ENCODE data around the gene HTR3C. TPM values are rescaled to one million over a fixed set of nuclear protein-coding genes. Genes with fewer than 3 reads are reported as not detected.
"Not testable (repeated sequence)": the region's sequence is repeated elsewhere in the genome, so short reads cannot be mapped to it uniquely, and the experiment has no call there.

Gene HTR3C
- total RNA-seq, 1 donor from 2014 or later = not detected

GRCh38 chr3:184017672-184018423, 35.0 kb upstream of the HTR3C start, which contains the start of gene ABCC5:
ABCC5 (minus strand) TSS chr3:184017884; CDS start chr3:184014392, 3,492 bp downstream.
- TF ChIP-seq CTCF (conservative IDR thresholded peaks at IDR 0.05) = peak; percentile 73
- H3K9me3 Mint-ChIP-seq = no peaks in the 10 kb centered on the region
- DNase-seq (ENCODE audit: extremely low spot score, unreplicated experiment) = peak; percentile 92
- peaks cover 7% of the 10 kb centered on the region for H3K36me3 Mint-ChIP-seq
- peak within 1 kb of the TSS; percentile 96 for H3K27ac Mint-ChIP-seq
- H3K27me3 Mint-ChIP-seq = peaks cover 11% of the 10 kb centered on the region
- peaks cover 28% of the 10 kb centered on the region for H3K4me1 Mint-ChIP-seq (ENCODE audit: unreplicated experiment)
- peak within 1 kb of the TSS; percentile 100 for H3K4me3 Mint-ChIP-seq

- Mint-ChIP-seq H3K9me3 (no peaks in the 10 kb centered on the region), H3K27ac (peak overlapping the region; percentile 96), H3K27me3 (peaks cover 13% of the 10 kb centered on the region), H3K36me3 (peaks cover 5% of the 10 kb centered on the region), H3K4me1 (ENCODE audit: unreplicated experiment) (peaks cover 28% of the 10 kb centered on the region), H3K4me3 (peak overlapping the region; percentile 100)
- TF ChIP-seq CTCF (conservative IDR thresholded peaks at IDR 0.05) = no peak
- DNase-seq (ENCODE audit: extremely low spot score, unreplicated experiment) = no peak
Observed at GRCh38 chr3:184018424-184018973, 34.3 kb upstream of the HTR3C start.

GRCh38 chr3:184022323-184022722, 30.5 kb upstream of the HTR3C start:
- peaks cover 13% of the 10 kb centered on the region for H3K27me3 Mint-ChIP-seq
- no peaks in the 10 kb centered on the region for H3K36me3 Mint-ChIP-seq
- no peak for DNase-seq (ENCODE audit: extremely low spot score, unreplicated experiment)
- H3K4me3 Mint-ChIP-seq = no peak overlapping the region
- no peak for TF ChIP-seq CTCF (conservative IDR thresholded peaks at IDR 0.05)
- no peaks in the 10 kb centered on the region for H3K9me3 Mint-ChIP-seq
- peaks cover 6% of the 10 kb centered on the region for H3K4me1 Mint-ChIP-seq (ENCODE audit: unreplicated experiment)
- H3K27ac Mint-ChIP-seq = no peak overlapping the region

GRCh38 chr3:184025256-184025655, 27.6 kb upstream of the HTR3C start:
- not testable (repeated sequence) for H3K4me1 Mint-ChIP-seq (ENCODE audit: unreplicated experiment); H3K9me3 Mint-ChIP-seq; H3K4me3 Mint-ChIP-seq; DNase-seq (ENCODE audit: extremely low spot score, unreplicated experiment); H3K36me3 Mint-ChIP-seq; H3K27ac Mint-ChIP-seq
- peaks cover 15% of the 10 kb centered on the region for H3K27me3 Mint-ChIP-seq

- H3K36me3 Mint-ChIP-seq; DNase-seq (ENCODE audit: extremely low spot score, unreplicated experiment); H3K4me3 Mint-ChIP-seq; H3K4me1 Mint-ChIP-seq (ENCODE audit: unreplicated experiment); H3K27ac Mint-ChIP-seq; H3K9me3 Mint-ChIP-seq: not testable (repeated sequence)
- H3K27me3 Mint-ChIP-seq = peaks cover 18% of the 10 kb centered on the region
Observed at GRCh38 chr3:184028275-184028890, 24.5 kb upstream of the HTR3C start.

- Mint-ChIP-seq H3K4me3 (no peak overlapping the region), H3K9me3 (no peaks in the 10 kb centered on the region), H3K4me1 (ENCODE audit: unreplicated experiment) (no peaks in the 10 kb centered on the region), H3K27ac (no peak overlapping the region), H3K36me3 (no peaks in the 10 kb centered on the region), H3K27me3 (peaks cover 21% of the 10 kb centered on the region)
- no peak for DNase-seq (ENCODE audit: extremely low spot score, unreplicated experiment)
- TF ChIP-seq CTCF (conservative IDR thresholded peaks at IDR 0.05) = no peak
Observed at GRCh38 chr3:184029443-184029842, 23.4 kb upstream of the HTR3C start.

Measured in type B pancreatic cell (in vitro differentiated cells).